Activated gamma-delta T cell (primary cell): ENCODE data around the gene SPN.
A peak's percentile ranks its signal among the peaks of the same experiment; 100 is the strongest.
"Not testable (repeated sequence)": the region's sequence is repeated elsewhere in the genome, so short reads cannot be mapped to it uniquely, and the experiment has no call there.

ENCODE experiments used
- DNase-seq: peaks from one replicate; lab custom pipeline; 2025; lab: John Stamatoyannopoulos, UW

The SPN gene

DNA sequence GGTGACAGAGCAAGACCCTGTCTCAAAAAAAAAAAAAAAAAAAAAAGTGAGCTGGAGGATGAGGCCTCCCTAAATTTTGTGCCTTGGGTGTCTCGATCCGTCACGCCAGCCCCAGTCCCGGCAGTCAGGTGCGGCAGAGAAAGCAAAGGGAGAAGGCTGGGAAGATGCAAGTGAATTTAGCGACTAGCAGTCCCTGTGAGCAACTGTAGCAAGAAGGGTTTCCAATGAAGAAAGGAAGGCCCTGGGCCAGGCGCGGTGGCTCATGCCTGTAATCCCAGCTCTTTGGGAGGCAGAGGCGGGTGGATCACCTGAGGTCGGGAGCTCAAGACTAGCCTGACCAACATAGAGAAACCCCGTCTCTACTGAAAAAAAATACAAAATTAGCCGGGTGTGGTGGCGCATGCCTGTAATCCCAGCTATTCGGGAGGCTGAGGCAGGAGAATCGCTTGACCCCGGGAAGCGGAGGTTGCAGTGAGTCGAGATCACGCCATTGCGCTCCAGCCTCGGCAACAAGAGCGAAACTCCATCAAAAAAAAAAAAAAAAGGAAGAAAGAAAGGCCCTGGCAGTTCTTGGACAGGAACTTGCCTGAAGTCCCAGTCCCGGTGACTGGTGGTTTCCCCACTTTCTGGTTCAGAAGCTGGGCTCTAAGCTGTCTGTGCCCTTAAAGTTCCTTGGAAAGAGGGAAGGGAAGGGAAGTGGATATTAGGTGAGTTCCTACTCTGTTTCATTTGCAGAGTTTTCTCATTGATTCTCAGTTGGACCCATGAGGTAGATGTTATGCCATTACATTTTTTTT is 14.1 kb downstream of the SPN start:
- no peak for DNase-seq

DNA sequence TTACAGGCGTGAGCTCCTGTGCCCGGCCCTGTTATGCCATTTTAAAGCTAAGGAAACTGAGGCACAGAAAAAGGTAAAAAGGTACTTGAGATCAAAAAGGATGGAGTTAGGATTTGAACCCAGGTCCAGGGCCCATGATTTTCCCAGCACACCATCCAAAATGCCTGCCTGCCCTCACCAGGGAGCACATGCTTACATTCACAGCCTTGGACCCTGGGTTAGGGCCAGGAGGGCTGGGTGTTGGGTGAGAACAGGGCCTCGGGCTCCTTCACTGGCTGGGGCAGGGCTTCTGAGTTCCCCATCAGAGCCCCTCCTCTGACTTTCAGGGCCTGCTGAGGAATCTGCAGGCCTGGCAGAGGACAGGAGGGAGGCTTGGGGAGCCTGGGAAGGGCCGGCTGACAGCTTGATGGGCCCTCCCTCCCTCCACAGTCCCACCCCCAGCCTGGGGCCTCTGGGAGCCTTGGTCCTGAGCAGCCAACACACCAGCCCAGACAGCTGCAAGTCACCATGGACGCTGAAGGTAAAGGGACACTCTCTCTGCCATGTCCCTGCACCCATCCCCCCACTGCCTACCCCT is 15.7 kb downstream of the SPN start, which contains the start of gene QPRT:
Gene QPRT, plus strand, starts transcription at position 490 of the 577 bp plus-strand sequence. Its CDS starts 18 bp downstream, at position 508.
- DNase-seq, result no peak

DNA sequence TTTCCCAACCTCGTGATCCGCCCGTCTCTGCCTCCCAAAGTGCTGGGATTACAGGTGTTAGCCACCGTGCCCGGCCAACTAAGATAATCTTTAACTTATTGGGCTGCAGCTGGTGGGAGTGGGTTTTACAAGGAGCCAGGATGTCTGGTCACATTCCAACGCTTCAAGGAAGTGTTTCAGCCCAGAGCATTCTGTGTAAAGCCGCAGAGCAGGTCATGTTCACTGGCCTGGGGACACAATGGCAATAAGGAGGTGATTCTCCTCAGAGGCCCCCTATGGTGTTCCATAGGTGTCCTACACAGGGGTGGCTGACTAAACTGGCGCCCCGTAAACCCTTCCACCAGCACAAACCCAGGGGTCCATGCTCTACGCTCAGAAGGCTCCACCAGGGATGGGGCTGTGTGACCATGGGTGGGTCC is 17.1 kb downstream of the SPN start:
- no peak for DNase-seq

DNA sequence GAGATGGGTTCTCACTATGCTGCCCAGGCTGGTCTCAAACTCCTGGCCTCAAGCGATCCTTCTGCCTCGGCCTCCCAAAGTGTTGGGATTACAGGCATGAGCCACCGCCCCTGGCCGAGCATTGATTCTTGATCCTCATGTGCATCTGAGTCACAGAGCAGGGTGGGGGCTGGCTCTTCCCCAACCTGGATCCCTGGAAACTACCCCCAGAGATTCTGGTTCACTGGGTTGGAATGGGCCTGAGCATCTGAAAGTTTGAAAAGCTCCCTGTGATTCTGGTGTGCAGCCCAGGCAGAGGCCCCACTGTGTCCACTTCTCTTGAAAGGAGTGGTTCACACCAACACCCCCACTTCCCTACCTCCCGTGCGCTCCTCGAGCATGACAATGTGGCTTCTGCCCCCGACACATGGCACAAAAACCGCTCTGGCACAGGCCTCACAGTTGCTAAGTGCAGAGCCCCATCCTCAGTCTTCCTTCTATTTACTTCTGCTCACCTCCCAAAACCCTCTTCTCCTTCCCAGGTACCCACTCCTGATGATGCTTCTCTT is 20.6 kb downstream of the SPN start:
- no peak for DNase-seq

DNA sequence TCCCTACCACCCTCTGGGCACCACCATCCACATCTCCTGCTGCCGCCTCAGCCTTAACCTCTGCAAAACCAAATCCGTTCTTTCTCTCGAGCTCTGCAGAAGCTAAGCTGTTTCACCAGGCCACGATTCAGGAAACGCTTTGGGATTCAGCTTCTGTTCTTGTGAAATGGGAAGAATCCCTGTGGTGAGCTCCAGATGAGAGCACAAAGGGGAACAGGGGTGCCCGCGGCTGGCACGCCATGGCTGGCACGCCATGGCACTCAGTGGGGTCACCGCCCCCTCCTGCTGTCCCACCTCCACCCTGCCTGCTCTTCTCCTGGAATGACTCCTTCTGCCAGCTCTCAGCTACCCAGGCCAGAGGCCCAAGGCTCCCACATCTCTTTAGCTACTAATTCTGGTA is 21.6 kb downstream of the SPN start:
- DNase-seq, result no peak

DNA sequence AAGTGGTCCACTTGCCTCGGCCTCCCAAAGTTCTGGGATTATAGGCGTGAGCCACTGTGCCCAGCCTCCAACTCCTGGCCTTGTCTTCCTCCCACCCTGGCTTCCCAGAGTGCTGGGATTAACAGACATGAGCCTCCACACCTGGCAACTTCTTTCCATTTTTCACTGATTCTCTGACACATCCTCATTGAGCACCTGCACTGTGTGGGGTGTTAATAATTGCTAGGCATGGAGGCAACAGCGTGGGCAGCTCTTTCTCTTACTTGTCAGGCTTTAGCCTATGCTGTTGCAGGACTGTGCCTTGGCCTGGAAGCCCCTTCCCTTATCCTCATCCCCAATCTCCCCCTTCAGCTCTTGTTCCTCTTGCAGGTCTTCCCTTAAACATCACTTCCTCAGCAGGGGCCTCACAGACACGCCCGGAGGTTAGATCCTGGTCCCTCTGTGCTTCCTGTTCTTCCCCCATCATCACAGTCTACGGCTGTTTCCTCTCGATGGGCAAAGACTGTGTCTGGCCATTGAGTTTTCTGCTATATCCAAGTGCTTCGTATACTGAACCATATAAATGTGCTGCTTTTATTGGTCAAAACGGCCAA is 23.8 kb downstream of the SPN start:
- DNase-seq, result no peak

DNA sequence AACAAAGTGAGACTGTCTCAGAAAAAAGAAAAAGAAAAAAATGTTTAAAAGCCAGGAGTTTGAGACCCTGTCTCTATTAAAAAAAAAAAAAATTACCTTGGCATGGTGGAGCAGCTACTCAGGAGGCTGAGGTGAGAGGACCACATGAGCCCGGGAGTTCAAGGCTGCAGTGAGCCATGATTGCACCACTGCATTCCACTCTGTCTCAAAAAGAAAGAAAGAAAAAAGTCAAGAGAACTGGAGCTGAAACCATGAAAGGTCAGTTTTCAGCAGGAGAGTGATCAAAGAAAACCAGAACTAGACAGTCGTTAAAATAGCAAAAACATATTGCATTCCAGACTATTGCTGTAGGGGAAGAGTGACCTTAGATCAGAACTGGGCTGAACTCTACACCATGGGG is 24.7 kb downstream of the SPN start:
- no peak for DNase-seq

DNA sequence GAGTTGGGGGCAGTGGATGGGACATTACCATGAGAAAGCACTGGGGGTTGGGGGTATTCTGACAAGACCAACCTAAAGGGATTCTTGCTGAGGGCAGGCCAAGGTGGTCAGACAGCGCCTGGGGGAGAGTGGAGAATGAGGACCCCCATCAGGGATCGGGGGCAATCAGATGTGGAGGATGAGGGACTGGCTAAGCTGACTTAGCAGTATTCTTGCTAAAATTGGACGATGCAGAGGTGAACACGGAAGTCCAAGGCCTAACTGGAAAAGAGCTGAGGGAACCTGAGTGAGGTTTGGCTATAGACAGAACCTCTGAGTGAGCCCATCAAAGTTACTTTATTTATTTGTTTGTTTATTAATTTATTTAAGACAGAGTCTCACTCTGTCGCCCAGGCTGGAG is 25.1 kb downstream of the SPN start:
- DNase-seq, result no peak

DNA sequence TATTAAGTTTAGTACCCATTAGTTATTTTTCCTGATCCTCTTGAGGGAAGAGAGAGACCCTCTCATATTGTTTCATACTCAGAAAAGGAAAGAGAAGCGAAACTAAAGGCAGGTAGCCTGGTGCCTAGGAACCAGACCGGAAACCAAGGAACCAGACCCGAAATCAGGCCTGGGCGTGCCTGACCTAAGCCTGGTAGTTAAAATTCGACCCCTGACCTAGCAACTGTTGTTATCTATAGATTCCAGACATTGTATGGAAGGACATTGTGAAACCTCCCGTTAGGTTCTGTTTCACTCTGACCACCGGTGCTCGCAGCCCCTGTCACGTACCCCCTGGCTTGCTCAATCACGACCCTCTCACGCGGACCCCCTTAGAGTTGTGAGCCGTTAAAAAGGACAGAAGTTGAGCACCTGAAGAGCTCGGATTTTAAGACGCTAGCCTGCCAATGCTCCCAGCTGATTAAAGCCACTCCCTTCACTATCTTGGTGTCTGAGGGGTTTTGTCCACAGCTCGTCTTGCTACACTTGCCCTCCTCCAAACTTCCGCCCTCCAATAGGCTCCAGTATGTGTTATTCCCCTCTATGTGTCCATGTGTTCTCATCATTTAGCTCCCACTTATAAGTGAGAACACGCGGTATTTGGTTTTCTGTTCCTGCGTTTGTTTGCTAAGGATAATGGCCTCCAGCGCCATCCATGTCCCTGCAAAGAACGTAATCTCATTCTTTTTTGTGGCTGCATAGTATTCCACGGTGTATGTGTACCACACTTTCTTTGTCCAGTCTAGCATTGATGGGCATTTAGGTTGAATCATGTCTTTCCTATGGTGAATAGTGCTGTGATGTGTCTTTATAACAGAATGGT is 26.7 kb downstream of the SPN start:
- not testable (repeated sequence) for DNase-seq

DNA sequence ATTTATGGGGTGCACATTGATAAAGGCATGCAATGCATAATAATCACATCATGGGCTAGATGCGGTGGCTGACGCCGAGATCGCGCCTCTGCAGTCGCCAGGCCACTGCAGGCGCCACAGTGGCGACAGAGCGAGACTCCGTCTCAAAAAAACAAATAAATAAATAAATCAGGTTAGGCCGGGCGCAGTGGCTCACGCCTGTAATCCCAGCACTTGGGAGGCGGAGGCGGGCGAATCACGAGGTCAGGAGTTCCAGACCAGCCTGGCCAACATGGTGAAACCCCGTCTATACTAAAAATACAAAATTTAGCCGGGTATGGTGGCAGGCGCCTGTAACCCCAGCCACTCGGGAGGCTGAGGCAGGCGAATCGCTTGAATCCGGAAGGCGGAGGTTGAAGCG is 29.6 kb downstream of the SPN start:
- not testable (repeated sequence) for DNase-seq

DNA sequence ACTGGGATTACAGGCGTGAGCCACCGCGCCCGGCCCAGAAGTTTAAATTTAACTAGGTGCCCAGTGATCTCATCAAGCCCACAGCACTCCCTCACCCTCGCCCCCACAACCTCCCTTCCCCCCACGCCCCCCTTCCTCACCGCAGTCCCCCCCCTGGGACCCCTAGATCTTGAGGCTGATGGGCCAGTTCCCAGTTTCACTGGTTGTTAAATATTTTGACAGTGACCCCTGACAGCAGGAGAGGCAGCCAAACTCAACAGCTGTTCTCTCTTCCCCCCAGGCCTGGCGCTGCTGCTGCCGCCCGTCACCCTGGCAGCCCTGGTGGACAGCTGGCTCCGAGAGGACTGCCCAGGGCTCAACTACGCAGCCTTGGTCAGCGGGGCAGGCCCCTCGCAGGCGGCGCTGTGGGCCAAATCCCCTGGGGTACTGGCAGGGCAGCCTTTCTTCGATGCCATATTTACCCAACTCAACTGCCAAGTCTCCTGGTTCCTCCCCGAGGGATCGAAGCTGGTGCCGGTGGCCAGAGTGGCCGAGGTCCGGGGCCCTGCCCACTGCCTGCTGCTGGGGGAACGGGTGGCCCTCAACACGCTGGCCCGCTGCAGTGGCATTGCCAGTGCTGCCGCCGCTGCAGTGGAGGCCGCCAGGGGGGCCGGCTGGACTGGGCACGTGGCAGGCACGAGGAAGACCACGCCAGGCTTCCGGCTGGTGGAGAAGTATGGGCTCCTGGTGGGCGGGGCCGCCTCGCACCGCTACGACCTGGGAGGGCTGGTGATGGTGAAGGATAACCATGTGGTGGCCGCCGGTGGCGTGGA is 31.5 kb downstream of the SPN start:
- DNase-seq, result no peak

DNA sequence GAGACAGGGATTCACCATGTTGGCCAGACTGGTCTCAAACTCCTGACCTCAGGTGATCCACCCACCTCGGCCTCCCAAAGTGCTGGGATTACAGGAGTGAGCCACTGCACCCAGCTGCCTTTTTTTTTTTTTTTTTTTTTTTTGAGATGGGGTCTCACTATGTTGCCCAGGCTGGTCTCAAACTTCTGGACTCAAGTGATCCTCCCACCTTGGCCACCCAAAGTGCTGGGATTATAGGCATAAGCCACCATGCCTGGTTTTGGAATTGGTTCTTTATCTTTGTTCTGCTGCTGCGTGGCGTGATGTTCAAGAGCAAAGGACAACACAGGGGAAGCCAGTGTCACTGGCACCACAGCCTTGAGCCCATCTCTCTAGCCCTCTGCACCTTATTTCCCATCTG is 32.6 kb downstream of the SPN start:
- DNase-seq, result not testable (repeated sequence)

DNA sequence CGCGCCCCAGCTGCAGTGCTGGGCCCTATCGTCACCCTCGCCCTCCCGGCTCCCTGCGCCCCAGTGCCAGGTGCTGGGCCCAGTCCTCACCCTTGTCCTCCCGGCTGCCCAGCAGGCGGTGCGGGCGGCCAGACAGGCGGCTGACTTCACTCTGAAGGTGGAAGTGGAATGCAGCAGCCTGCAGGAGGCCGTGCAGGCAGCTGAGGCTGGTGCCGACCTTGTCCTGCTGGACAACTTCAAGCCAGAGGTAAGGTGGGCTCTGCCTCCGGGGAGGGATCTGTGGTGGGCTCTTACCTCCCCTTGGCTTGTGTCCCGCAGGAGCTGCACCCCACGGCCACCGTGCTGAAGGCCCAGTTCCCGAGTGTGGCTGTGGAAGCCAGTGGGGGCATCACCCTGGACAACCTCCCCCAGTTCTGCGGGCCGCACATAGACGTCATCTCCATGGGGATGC is 33.9 kb downstream of the SPN start:
- DNase-seq, result no peak

DNA sequence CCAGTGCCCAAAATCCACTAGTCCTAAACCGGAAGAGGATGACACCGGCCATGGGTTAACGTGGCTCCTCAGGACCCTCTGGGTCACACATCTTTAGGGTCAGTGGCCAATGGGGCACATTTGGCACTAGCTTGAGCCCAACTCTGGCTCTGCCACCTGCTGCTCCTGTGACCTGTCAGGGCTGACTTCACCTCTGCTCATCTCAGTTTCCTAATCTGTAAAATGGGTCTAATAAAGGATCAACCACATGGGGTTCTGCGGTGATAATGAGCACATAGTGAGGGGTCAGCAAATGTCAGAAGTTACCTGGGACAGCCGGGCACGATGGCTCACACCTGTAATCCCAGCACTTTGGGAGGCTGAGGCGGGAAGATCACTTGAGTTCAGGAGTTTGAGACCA is 34.3 kb downstream of the SPN start:
- DNase-seq, result no peak

DNA sequence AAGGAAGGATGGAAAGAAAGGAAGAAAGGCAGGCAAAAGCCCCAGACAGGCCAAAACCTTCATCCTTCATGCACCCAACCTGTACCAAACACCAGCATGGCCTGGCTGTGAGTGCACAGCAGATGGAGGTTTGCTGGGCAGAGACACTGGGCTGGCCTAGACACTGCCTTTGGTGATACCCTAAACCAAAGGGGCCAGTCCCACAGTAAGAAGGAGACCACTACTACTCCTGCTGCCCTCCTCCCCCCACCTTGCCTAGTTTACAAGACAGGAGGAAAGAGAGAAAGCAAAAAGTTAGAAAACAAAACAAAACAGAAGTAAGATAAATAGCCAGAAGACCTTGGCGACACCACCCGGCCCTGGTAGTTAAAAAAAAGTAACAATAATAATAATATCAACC is 35.0 kb downstream of the SPN start:
- DNase-seq, result no peak

DNA sequence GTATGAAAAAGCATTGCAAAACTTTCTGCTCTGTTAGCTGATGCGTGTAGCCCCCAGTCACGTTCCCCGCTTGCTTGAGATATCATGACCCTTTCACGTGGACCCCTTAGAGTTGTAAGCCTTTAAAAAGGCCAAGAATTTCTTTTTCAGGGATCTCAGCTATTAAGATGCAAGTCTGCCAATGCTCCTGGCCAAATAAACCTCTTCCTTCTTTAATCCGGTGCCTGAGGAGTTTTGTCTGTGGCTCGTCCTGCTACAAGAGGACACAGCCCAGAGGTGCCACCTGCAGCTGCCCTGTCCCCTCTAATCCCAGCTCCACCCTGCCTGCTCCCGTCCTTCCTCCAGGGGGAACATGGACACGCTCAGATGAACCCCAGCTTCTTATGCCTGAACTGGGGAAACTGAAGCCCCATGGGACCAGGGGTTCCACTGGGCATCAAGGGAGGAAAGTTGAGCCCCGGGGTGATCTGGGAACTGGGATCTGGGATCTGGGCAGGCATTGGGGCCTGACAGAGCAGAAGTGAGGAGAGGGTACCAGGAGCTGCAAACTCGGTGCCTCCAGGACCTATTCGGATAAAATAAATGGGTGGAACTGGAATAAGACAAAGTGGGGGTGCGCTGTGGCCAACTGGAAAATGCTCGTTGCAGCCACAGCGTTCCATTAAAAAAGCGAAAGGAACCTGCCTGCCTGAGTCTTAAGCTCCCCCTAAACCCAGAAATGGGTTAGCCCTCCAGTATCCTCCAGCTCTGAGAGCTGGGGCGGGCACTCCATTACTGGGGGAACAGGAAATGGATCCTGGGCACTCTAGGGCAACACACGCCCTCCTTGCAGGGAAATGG is 35.7 kb downstream of the SPN start:
- DNase-seq, result no peak

DNA sequence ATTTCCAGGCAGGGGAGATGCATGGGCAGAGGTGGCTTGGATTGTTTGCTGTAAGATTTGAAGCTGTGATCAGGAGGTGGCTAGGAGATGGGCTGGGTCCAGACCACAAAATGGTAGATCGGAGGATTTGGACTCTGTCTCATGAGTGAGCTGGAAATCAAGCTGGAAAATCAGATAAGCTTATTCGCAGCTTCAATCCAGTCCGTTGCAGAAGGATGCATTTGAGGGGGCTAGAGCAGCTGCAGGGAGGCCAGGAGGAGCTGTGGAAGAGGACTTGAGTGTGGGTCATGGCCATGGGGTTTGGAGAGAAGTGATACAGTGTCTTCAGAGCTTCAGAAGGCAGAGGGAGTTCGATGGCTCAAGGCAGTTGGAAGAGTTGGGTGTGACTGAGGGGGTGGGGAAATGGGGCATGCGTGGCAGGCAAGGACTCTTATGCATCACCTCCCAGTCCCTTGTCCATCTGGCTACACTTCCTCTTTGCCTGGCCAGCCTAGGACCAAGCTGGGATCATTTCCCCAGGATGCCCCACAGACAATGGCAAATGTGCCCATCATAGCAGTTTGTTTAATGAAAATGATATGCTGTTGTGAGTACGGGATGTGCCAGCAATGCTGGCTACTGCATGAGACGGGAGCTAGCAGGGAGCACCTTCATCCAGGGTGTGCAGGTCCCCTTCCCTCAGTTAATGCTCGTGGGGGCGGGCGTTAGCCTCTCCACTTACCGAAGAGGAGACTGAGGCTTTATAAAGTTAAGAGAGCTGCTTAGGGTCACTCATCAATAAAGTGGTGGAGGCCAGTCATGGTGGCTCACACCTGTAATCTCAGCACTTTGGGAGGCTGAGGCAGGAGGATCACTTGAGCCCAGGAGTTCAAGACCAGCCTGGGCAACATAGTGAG is 36.5 kb downstream of the SPN start:
- DNase-seq, result no peak

DNA sequence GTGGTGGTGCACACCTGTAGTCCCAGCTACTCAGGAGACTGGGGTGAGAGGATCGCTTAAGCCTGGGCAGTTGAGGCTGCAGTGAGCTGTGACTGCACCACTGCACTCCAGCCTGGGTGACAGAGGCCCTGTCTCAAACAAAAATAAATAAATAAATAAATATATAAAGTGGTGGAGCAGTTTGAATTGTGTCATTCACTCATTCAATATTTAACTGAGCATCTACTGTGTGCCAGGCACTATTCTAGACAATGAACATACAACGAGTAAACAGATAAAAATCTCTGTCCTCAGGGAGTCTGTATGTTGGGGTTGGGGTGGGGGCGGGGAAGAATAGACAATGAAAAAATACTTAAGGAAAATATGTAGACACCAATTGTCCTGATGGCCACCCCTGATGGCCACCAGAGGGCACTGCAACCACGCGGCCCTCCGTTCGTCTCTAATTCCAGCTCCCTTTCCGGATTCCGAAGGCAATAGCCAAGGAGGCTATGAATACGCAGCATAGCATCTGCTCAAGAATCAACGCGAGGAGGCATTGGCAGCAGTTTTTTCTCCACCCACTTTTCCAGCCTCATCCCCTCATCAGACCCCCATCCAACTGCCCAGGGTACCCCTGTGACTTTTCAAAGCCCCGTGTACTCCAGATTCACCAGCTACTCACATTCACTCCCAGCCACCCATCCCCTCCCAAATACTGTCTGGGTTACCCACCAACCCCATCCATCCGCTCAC is 37.4 kb downstream of the SPN start:
- peak; percentile 47 for DNase-seq

DNA sequence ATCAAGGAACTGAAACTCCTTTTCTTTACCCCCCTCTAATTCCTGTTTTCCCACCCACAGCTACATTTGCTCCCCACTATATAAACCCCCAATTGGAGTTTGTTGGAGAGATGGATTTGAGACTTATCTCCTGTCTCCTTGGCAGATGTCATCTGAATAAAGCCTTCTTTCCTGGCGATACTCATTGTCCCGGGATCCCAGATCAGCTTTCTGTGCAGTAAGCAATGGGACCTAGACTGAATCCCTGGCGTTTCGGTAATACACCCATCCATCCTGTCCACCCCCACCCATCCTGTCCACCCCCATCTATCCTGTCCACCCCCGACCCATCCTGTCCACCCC is 38.1 kb downstream of the SPN start:
- DNase-seq, result no peak
